ENCODE data around the gene DAAM2. TPM values are rescaled to one million over a fixed set of nuclear protein-coding genes. Genes with fewer than 3 reads are reported as not detected.
A peak's percentile ranks its signal among the peaks of the same experiment; 100 is the strongest.

The DAAM2 gene
- total and polyA plus RNA-seq, 9 of the 15 experiments (the other 6 are each of a cell fraction or from before 2014, with no cell fraction given) = 0.01 to 0.07 TPM; not detected in 7

GRCh38 chr6:39941820-39942219 is 149.6 kb downstream of the DAAM2 start (continued):
- no peak for TF ChIP-seq XRCC3 (IDR thresholded peaks at IDR 0.05)
- no peak for TF ChIP-seq ZHX1 (conservative IDR thresholded peaks at IDR 0.05; ENCODE audit: low read length)
- 0 out of 2 replicates have a peak, but pooled peaks have one; percentile 48 for TF ChIP-seq HOMEZ (CRISPR knock-in tag; IDR thresholded peaks at IDR 0.05)
- no peak for TF ChIP-seq MIER1 (IDR thresholded peaks at IDR 0.05; ENCODE audit: low read depth)
- TF ChIP-seq ZNF134 (CRISPR knock-in tag; conservative IDR thresholded peaks at IDR 0.05) = no peak
- peak; percentile 72 for TF ChIP-seq ZNF41 (CRISPR knock-in tag; conservative IDR thresholded peaks at IDR 0.05)
- peak; percentile 49; the same call in 1 of the 2 replicates for TF ChIP-seq MECOM (CRISPR knock-in tag; IDR thresholded peaks at IDR 0.05)
- no peak for TF ChIP-seq ARID3A (IDR thresholded peaks at IDR 0.05; ENCODE audit: borderline replicate concordance, low read depth, low read length)
- peak; percentile 95 for TF ChIP-seq L3MBTL2 (IDR thresholded peaks at IDR 0.05)
- TF ChIP-seq SRSF1 (IDR thresholded peaks at IDR 0.05; ENCODE audit: low read depth, low read length) = no peak
- TF ChIP-seq NCOA6 (IDR thresholded peaks at IDR 0.05) = no peak
- no peak for TF ChIP-seq SNRNP70 (optimal IDR thresholded peaks at IDR 0.05; ENCODE audit: low read depth, low read length)
- TF ChIP-seq SOX6 (IDR thresholded peaks at IDR 0.05) = no peak
- TF ChIP-seq KLF13 (tag; IDR thresholded peaks at IDR 0.05; ENCODE audit: borderline replicate concordance, low read depth) = peak; percentile 37; the same call in 1 of the 2 replicates
- no peak for TF ChIP-seq ATF1 (CRISPR knock-in tag; IDR thresholded peaks at IDR 0.05)
- TF ChIP-seq ATF1 (tag; IDR thresholded peaks at IDR 0.05) = no peak
- no peak for TF ChIP-seq POLR2A (conservative IDR thresholded peaks at IDR 0.05)
